ENCODE results near the gene EXOC3L1.

Gene EXOC3L1

DNA sequence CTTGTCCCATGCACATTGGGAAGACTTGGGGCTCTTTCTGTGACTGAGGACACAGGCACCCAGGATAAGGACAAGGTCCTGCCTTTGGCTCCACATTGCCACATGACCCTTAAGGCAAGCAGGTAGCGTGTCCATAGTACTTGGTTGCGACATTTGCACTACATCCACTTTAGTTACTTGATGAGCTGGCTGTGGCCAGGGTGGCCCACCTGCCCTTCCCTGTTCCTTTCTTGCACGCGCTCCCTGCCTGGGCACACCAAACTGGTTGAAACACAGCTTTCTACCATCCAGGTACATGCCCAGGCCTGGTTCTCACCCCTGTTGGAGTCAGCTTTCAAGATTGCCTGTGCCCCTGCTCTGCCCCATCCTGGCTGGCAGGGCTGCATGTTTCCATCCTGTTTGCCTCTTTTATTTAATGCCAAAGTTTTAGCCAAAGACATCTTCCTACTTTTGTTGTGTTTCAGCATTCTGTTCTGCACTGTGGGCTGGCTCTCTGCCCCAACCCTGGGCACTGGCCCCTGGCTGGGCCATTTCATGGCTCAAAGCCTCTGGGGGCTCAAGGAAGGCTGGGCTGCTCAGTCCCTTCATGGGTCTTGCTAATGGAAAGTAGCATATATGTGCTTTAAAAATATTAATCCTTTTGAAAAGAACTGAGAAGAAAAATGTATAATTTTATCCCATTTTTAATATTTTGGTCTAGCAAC, 42.3 kb downstream of the EXOC3L1 start:
- TF ChIP-seq ZBTB7A (IDR thresholded peaks at IDR 0.05; ENCODE audit: low read depth) (no peak), YY1 (IDR thresholded peaks at IDR 0.05; ENCODE audit: low read depth) (no peak), CREB1 (IDR thresholded peaks at IDR 0.05; ENCODE audit: low read depth) (no peak), NFIC (IDR thresholded peaks at IDR 0.05) (no peak), RAD21 (IDR thresholded peaks at IDR 0.05; ENCODE audit: low read depth) (no peak), TCF12 (IDR thresholded peaks at IDR 0.05; ENCODE audit: low read depth) (no peak), TAF1 (IDR thresholded peaks at IDR 0.05; ENCODE audit: low read depth) (no peak), EGR1 (IDR thresholded peaks at IDR 0.05) (no peak), TEAD4 (IDR thresholded peaks at IDR 0.05) (no peak)
- TF ChIP-seq, protein P1, sequence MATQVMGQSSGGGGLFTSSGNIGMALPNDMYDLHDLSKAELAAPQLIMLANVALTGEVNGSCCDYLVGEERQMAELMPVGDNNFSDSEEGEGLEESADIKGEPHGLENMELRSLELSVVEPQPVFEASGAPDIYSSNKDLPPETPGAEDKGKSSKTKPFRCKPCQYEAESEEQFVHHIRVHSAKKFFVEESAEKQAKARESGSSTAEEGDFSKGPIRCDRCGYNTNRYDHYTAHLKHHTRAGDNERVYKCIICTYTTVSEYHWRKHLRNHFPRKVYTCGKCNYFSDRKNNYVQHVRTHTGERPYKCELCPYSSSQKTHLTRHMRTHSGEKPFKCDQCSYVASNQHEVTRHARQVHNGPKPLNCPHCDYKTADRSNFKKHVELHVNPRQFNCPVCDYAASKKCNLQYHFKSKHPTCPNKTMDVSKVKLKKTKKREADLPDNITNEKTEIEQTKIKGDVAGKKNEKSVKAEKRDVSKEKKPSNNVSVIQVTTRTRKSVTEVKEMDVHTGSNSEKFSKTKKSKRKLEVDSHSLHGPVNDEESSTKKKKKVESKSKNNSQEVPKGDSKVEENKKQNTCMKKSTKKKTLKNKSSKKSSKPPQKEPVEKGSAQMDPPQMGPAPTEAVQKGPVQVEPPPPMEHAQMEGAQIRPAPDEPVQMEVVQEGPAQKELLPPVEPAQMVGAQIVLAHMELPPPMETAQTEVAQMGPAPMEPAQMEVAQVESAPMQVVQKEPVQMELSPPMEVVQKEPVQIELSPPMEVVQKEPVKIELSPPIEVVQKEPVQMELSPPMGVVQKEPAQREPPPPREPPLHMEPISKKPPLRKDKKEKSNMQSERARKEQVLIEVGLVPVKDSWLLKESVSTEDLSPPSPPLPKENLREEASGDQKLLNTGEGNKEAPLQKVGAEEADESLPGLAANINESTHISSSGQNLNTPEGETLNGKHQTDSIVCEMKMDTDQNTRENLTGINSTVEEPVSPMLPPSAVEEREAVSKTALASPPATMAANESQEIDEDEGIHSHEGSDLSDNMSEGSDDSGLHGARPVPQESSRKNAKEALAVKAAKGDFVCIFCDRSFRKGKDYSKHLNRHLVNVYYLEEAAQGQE (IDR thresholded peaks at IDR 0.05; ENCODE audit: low read depth), result no peak
- TF ChIP-seq, protein P2, sequence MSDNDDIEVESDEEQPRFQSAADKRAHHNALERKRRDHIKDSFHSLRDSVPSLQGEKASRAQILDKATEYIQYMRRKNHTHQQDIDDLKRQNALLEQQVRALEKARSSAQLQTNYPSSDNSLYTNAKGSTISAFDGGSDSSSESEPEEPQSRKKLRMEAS (IDR thresholded peaks at IDR 0.05), result no peak

- TF ChIP-seq USF1 (IDR thresholded peaks at IDR 0.05), result no peak
- TF ChIP-seq TAF1 (IDR thresholded peaks at IDR 0.05; ENCODE audit: low read depth), result no peak
- TF ChIP-seq NFIC (IDR thresholded peaks at IDR 0.05), result no peak
- TF ChIP-seq, protein P1 (IDR thresholded peaks at IDR 0.05; ENCODE audit: low read depth), result no peak
- no peak for TF ChIP-seq TEAD4 (IDR thresholded peaks at IDR 0.05)
Observed at GRCh38 chr16:67146523-67147357, 43.2 kb downstream of the EXOC3L1 start.

DNA sequence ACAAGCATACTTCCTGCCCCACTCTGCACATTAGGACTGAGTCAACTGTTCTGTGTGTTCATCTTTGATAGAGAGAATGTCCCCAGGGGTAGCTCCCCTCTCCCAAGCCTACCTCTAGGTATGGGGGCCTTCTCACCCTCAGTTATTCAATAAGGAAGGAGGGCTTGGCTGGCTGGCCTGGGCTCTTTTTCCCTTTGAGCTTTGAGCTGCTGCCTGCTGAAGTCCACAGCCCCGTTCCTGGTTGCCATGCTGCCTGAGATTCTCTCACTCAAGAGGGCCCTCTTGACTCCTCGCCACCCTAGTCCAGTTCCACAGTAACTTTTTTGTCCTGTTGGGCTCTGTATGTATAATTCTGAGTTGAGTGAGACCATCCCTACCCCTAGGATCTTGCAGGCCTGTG, 44.2 kb downstream of the EXOC3L1 start:
- TF ChIP-seq EGR1 (IDR thresholded peaks at IDR 0.05) (no peak), YY1 (IDR thresholded peaks at IDR 0.05; ENCODE audit: low read depth) (no peak), CREB1 (IDR thresholded peaks at IDR 0.05; ENCODE audit: low read depth) (no peak), ZBTB7A (IDR thresholded peaks at IDR 0.05; ENCODE audit: low read depth) (no peak)

DNA sequence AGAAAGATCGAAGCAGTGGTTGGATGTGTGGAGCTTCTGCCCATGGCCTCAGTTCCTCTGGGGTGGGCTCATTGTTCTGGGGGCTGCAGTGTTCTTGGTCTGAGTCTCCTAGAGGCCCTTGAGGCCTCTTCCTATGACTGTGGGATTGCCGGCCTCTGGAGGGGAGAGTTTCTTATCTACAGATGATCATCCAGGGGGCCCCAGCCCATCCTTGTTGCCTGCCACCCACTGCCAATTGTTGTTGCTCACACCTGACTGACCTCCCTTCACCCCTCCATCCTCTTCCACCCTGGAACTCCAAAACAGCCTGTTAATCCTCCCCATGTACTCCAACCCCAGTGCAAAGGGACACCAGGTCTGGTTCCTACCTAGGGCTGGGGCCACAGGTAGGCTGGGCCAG, 45.0 kb downstream of the EXOC3L1 start:
- no peak for TF ChIP-seq ZBTB7A (IDR thresholded peaks at IDR 0.05; ENCODE audit: low read depth)
- no peak for TF ChIP-seq TEAD4 (IDR thresholded peaks at IDR 0.05)

GRCh38 chr16:67142342-67142741, 47.6 kb downstream of the EXOC3L1 start:
- no peak for TF ChIP-seq EGR1 (IDR thresholded peaks at IDR 0.05)
- no peak for TF ChIP-seq TEAD4 (IDR thresholded peaks at IDR 0.05)
- no peak for TF ChIP-seq TCF12 (IDR thresholded peaks at IDR 0.05; ENCODE audit: low read depth)
- TF ChIP-seq FOXM1 (IDR thresholded peaks at IDR 0.05; ENCODE audit: borderline replicate concordance, low read depth), result no peak
- no peak for TF ChIP-seq YY1 (IDR thresholded peaks at IDR 0.05; ENCODE audit: low read depth)
- no peak for TF ChIP-seq TAF1 (IDR thresholded peaks at IDR 0.05; ENCODE audit: low read depth)
- no peak for TF ChIP-seq RAD21 (IDR thresholded peaks at IDR 0.05; ENCODE audit: low read depth)
- no peak for TF ChIP-seq CEBPB (IDR thresholded peaks at IDR 0.05)
- TF ChIP-seq EP300 (IDR thresholded peaks at IDR 0.05; ENCODE audit: borderline replicate concordance), result no peak
- TF ChIP-seq, protein P1 (IDR thresholded peaks at IDR 0.05; ENCODE audit: low read depth), result no peak
